ENCODE measurements around the gene BLOC1S2. TPM values are rescaled to one million over a fixed set of nuclear protein-coding genes. Genes with fewer than 3 reads are reported as not detected.
"Not testable (repeated sequence)": the region's sequence is repeated elsewhere in the genome, so short reads cannot be mapped to it uniquely, and the experiment has no call there.

The BLOC1S2 gene
- total and polyA plus RNA-seq, 2 experiments from 2014 or later, result 56.7 to 97.6 TPM

DNA sequence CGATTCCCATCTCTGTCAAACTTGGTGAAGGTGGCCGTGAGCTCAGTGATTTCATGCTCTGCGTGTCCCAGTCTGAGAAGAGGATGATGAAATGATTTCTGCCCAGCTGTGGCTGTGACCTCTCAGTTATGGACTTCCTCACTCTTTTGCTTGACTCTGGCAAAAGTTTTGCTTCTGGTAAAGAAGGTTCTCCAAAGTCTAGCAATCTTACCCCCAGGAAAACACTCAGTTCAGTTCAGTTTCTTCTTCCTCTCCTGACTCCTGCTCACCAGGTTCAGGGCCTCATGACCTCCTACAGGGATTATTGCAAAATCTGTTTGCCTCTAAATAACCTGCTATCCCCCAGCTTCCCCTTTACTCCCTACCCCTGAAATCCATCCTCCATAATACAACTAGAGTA, 4.9 kb upstream of the BLOC1S2 start:
- H3K9me3 ChIP-seq (ENCODE audit: low read depth), result no peaks in the 10 kb centered on the region
- no peaks in the 10 kb centered on the region for H4K20me1 ChIP-seq (ENCODE audit: insufficient read depth)
- H2AFZ ChIP-seq, result no peak overlapping the region
- TF ChIP-seq EZH2 (IDR thresholded peaks at IDR 0.05; ENCODE audit: insufficient read depth, poor library complexity, severe bottlenecking), result no peak
- TF ChIP-seq EZH2phosphoT487 (IDR thresholded peaks at IDR 0.05; ENCODE audit: insufficient read depth, low read depth), result no peak
- H3K27me3 ChIP-seq (replicated peaks; ENCODE audit: insufficient read depth), result no peaks in the 10 kb centered on the region; the same call in 1 of the 2 replicates
- no peaks in the 10 kb centered on the region for H3K9me2 ChIP-seq (ENCODE audit: insufficient read depth)
- no peak overlapping the region for H3K4me3 ChIP-seq
- H3K27ac ChIP-seq, result no peak overlapping the region
- no peak overlapping the region for H3K9ac ChIP-seq
- in situ Hi-C loops (cut with MboI), result no loop called here
- H3K36me3 ChIP-seq (ENCODE audit: low read depth), result no peaks in the 10 kb centered on the region
- DNase-seq, result peak; percentile 5
- WGBS, 2 experiments (ENCODE audit: low coverage in 1 of 2, low lambda C conversion rate in 2 of 2, missing lambda C conversion rate in 2 of 2), result 67% methylated on average over 3 of the region's 3 CpGs
- peaks cover 12% of the 10 kb centered on the region for H3F3A ChIP-seq (ENCODE audit: insufficient read depth)
- H3K79me2 ChIP-seq (ENCODE audit: insufficient read depth), result no peaks in the 10 kb centered on the region
- H3K4me1 ChIP-seq (ENCODE audit: insufficient read depth), result peaks cover 5% of the 10 kb centered on the region
- H3K4me2 ChIP-seq (ENCODE audit: unreplicated experiment), result no peak overlapping the region

DNA sequence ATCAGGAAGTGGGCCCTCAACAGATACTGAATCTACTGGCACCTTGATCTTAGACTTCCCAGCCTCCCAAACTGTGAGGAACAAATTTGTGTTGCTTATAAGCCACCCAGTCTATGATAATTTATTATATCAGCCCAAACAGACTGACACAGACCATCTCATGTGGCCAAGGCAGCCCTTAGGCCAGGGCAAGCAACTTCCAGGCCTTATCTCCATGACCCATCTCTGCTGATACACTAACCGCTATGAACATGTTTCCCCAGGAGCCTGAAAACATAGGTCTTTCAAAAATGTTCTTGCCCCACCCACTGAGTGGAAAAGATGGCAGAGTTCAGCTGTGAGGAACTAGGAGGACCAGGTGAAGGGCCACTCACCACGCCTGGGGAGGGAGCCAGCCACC, 3.2 kb upstream of the BLOC1S2 start:
- 71 to 77% methylated on average over 2 of the region's 2 CpGs for WGBS, 2 experiments (ENCODE audit: low coverage in 1 of 2, low lambda C conversion rate in 2 of 2, missing lambda C conversion rate in 2 of 2)
- H3K27me3 ChIP-seq (replicated peaks; ENCODE audit: insufficient read depth), result no peaks in the 10 kb centered on the region
- no peak overlapping the region for H3K9ac ChIP-seq
- peaks cover 23% of the 10 kb centered on the region for H3F3A ChIP-seq (ENCODE audit: insufficient read depth)
- in situ Hi-C loops (cut with MboI), result no loop called here
- no peaks in the 10 kb centered on the region for H3K9me2 ChIP-seq (ENCODE audit: insufficient read depth)
- H3K36me3 ChIP-seq (ENCODE audit: low read depth), result no peaks in the 10 kb centered on the region
- H4K20me1 ChIP-seq (ENCODE audit: insufficient read depth), result no peaks in the 10 kb centered on the region
- TF ChIP-seq EZH2phosphoT487 (IDR thresholded peaks at IDR 0.05; ENCODE audit: insufficient read depth, low read depth), result no peak
- no peak for TF ChIP-seq EZH2 (IDR thresholded peaks at IDR 0.05; ENCODE audit: insufficient read depth, poor library complexity, severe bottlenecking)
- no peak overlapping the region for H2AFZ ChIP-seq
- no peak for DNase-seq
- no peaks in the 10 kb centered on the region for H3K9me3 ChIP-seq (ENCODE audit: low read depth)
- peaks cover 12% of the 10 kb centered on the region for H3K79me2 ChIP-seq (ENCODE audit: insufficient read depth)
- H3K4me1 ChIP-seq (ENCODE audit: insufficient read depth), result peaks cover 15% of the 10 kb centered on the region
- H3K4me2 ChIP-seq (ENCODE audit: unreplicated experiment), result no peak overlapping the region
- no peak overlapping the region for H3K4me3 ChIP-seq
- H3K27ac ChIP-seq, result no peak overlapping the region

DNA sequence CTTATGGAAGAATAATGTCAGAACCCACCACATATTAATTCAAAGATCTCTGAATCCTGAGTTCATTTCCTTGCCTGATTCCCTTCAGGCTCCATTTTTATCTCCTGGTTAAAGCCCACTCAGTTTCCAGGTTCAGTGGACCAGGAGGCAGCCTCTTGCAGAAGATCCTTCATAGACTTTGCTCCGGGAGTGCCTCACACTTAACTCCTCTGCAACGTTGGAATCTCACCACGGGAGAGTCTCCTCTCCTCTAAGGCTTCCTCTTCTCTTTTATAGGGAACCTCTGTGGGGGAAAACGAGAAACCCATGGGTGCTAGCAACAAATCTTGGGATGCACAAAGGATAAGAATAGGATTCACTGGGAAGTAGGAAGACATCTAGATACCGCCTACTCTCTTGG, 1.7 kb upstream of the BLOC1S2 start:
- no peak overlapping the region for H3K9ac ChIP-seq
- DNase-seq, result no peak
- WGBS, 2 experiments (ENCODE audit: low coverage in 1 of 2, low lambda C conversion rate in 2 of 2, missing lambda C conversion rate in 2 of 2), result 92 to 97% methylated on average over 5 of the region's 5 CpGs
- peaks cover 26% of the 10 kb centered on the region for H3K79me2 ChIP-seq (ENCODE audit: insufficient read depth)
- H3K4me2 ChIP-seq (ENCODE audit: unreplicated experiment), result no peak overlapping the region
- H4K20me1 ChIP-seq (ENCODE audit: insufficient read depth), result no peaks in the 10 kb centered on the region
- H3F3A ChIP-seq (ENCODE audit: insufficient read depth), result peaks cover 23% of the 10 kb centered on the region
- H3K27ac ChIP-seq, result no peak overlapping the region
- H3K27me3 ChIP-seq (replicated peaks; ENCODE audit: insufficient read depth), result no peaks in the 10 kb centered on the region
- in situ Hi-C loops (cut with MboI), result no loop called here
- TF ChIP-seq EZH2 (IDR thresholded peaks at IDR 0.05; ENCODE audit: insufficient read depth, poor library complexity, severe bottlenecking) (no peak), EZH2phosphoT487 (IDR thresholded peaks at IDR 0.05; ENCODE audit: insufficient read depth, low read depth) (no peak)
- H2AFZ ChIP-seq, result no peak overlapping the region
- H3K36me3 ChIP-seq (ENCODE audit: low read depth), result peaks cover 12% of the 10 kb centered on the region; the same call in 1 of the 2 replicates
- H3K4me3 ChIP-seq, result no peak overlapping the region
- no peaks in the 10 kb centered on the region for H3K9me2 ChIP-seq (ENCODE audit: insufficient read depth)
- no peaks in the 10 kb centered on the region for H3K9me3 ChIP-seq (ENCODE audit: low read depth)
- H3K4me1 ChIP-seq (ENCODE audit: insufficient read depth), result peaks cover 28% of the 10 kb centered on the region

DNA sequence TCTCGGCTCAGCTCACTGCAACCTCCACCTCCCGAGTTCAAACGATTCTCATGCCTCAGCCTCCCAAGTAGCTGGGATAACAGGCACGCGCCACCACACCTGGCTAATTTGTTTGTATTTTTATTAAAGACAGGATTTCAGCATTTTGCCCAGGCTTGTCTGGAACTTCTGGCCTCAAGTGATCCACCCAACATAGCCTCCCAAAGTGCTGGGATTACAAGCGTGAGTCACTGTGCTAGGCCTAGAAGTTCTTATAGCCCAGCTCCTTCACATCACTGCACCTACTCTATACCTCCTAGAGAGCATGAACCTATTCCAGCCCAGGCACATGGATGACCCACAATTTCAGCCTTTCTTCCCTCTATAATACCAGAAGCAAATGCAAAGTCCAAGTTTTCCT, 1.3 kb upstream of the BLOC1S2 start:
- no peak for DNase-seq
- Histone ChIP-seq H4K20me1 (ENCODE audit: insufficient read depth) (no peaks in the 10 kb centered on the region), H2AFZ (no peak overlapping the region), H3K79me2 (ENCODE audit: insufficient read depth) (peaks cover 31% of the 10 kb centered on the region), H3K27me3 (replicated peaks; ENCODE audit: insufficient read depth) (no peaks in the 10 kb centered on the region), H3K4me2 (ENCODE audit: unreplicated experiment) (no peak overlapping the region), H3K36me3 (ENCODE audit: low read depth) (peaks cover 15% of the 10 kb centered on the region; the same call in 1 of the 2 replicates), H3K9ac (no peak overlapping the region), H3K27ac (no peak overlapping the region), H3F3A (ENCODE audit: insufficient read depth) (peaks cover 23% of the 10 kb centered on the region), H3K9me3 (ENCODE audit: low read depth) (no peaks in the 10 kb centered on the region), H3K4me1 (ENCODE audit: insufficient read depth) (peaks cover 31% of the 10 kb centered on the region), H3K4me3 (no peak overlapping the region), H3K9me2 (ENCODE audit: insufficient read depth) (no peaks in the 10 kb centered on the region)
- 97 to 100% methylated on average over 6 of the region's 6 CpGs for WGBS, 2 experiments (ENCODE audit: low coverage in 1 of 2, low lambda C conversion rate in 2 of 2, missing lambda C conversion rate in 2 of 2)
- no peak for TF ChIP-seq EZH2 (IDR thresholded peaks at IDR 0.05; ENCODE audit: insufficient read depth, poor library complexity, severe bottlenecking)
- no peak for TF ChIP-seq EZH2phosphoT487 (IDR thresholded peaks at IDR 0.05; ENCODE audit: insufficient read depth, low read depth)
- in situ Hi-C loops (cut with MboI), result no loop called here

DNA sequence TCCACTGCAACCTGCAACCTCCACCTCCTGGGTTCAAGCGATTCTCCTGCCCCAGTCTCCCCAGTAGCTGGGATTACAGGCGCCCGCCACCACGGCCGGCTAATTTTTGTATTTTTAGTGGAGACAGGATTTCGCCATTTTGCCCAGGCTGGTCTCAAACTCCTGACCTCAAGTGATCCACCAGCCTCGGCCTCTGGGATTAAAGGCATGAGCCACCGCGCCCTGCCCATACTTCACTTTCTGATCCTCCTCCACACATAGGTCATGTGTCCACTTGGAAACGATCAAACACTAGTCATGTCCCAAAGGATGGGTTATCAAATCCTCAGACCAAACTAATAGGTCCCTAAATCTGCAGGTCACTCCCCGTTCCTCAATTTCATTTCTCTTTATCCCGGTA, 1.2 kb downstream of the BLOC1S2 start:
- in situ Hi-C loops (cut with MboI); H4K20me1 ChIP-seq (ENCODE audit: insufficient read depth); H3K9me2 ChIP-seq (ENCODE audit: insufficient read depth); H3K9me3 ChIP-seq (ENCODE audit: low read depth); H3K27me3 ChIP-seq (replicated peaks; ENCODE audit: insufficient read depth): not testable (repeated sequence)
- H3K36me3 ChIP-seq (ENCODE audit: low read depth), result peaks cover 23% of the 10 kb centered on the region; the same call in 1 of the 2 replicates
- H3K4me1 ChIP-seq (ENCODE audit: insufficient read depth), result peaks cover 31% of the 10 kb centered on the region
- H3K79me2 ChIP-seq (ENCODE audit: insufficient read depth), result peaks cover 55% of the 10 kb centered on the region
- H3K4me2 ChIP-seq (ENCODE audit: unreplicated experiment), result peak overlapping the region; percentile 87
- peaks cover 23% of the 10 kb centered on the region for H3F3A ChIP-seq (ENCODE audit: insufficient read depth)
- H3K9ac ChIP-seq, result peak overlapping the region; percentile 94
- H2AFZ ChIP-seq, result peak overlapping the region; percentile 93; the same call in 1 of the 2 replicates
- 79 to 83% methylated on average over 12 of the region's 12 CpGs for WGBS, 2 experiments (ENCODE audit: low coverage in 1 of 2, low lambda C conversion rate in 2 of 2, missing lambda C conversion rate in 2 of 2)
- H3K27ac ChIP-seq, result peak overlapping the region; percentile 96
- peak overlapping the region; percentile 96 for H3K4me3 ChIP-seq
- peak; percentile 22 for DNase-seq

Data from GM23248 (cell line).